ENCODE data around the gene ZMYND19.

GRCh38 chr9:137554349-137554748 is 36.0 kb downstream of the ZMYND19 start:
- TF ChIP-seq CTCF (IDR thresholded peaks at IDR 0.05; ENCODE audit: insufficient read depth, low read length, poor library complexity, severe bottlenecking) (no peak), EZH2phosphoT487 (conservative IDR thresholded peaks at IDR 0.05; ENCODE audit: low read length) (no peak)
